Natural killer cell (primary cell): ENCODE results near the gene PRRT2. TPM values are rescaled to one million over a fixed set of nuclear protein-coding genes. Genes with fewer than 3 reads are reported as not detected.
"Not testable (repeated sequence)": the region's sequence is repeated elsewhere in the genome, so short reads cannot be mapped to it uniquely, and the experiment has no call there.

Experiments
- ATAC-seq, 3 donors: fragments of 150-1000 bp in 2 of 3; fragments of 200-7000 bp in 1 of 3; cut with Tn5 transposase; 1 replicate in 1 of 3; 2 replicates in 2 of 3; pipeline ENCODE4 v1.10.0; 2021; ENCODE audit warnings: mild to moderate bottlenecking in 2 of 3, moderate library complexity in 2 of 3
- DNase-seq, 2 donors: peaks; one replicate each; pipeline versions ENCODE4 v3.0.0 to v3.0.0-alpha.2; 2013 to 2021; ENCODE audit warnings: mixed read lengths in 1 of 2
- H3K27ac ChIP-seq: one replicate; pipeline ENCODE4 v1.5.1; 2013; ENCODE audit warnings: mild to moderate bottlenecking, low read length
- H3K27me3 ChIP-seq: one replicate; pipeline ENCODE4 v1.6.1; 2013; ENCODE audit warnings: low read length; ENCODE audit not compliant: control insufficient read depth, insufficient read depth
- H3K36me3 ChIP-seq: one replicate; pipeline ENCODE4 v1.6.1; 2013; ENCODE audit warnings: low read length; ENCODE audit not compliant: control insufficient read depth, insufficient read depth
- H3K4me1 ChIP-seq: one replicate; pipeline ENCODE4 v1.6.1; 2013; ENCODE audit warnings: low read length; ENCODE audit not compliant: control insufficient read depth, insufficient read depth
- H3K4me3 ChIP-seq: one replicate; pipeline ENCODE4 v1.5.1; 2013; ENCODE audit warnings: low read length
- H3K9me3 ChIP-seq: one replicate; pipeline ENCODE4 v1.6.1; 2013; ENCODE audit warnings: low read length; ENCODE audit not compliant: control insufficient read depth, insufficient read depth
- H3K27ac Mint-ChIP-seq, 2 donors: one replicate each; pipeline ENCODE4 v1.8.0; 2022; ENCODE audit warnings: mild to moderate bottlenecking in 2 of 2, mixed read lengths in 2 of 2, moderate library complexity in 1 of 2
- H3K27me3 Mint-ChIP-seq, 2 donors: one replicate each; pipeline ENCODE4 v1.8.0; 2022; ENCODE audit warnings: low read depth in 2 of 2, mixed read lengths in 2 of 2
- H3K36me3 Mint-ChIP-seq: one replicate; pipeline ENCODE4 v1.8.0; 2022; ENCODE audit warnings: mixed read lengths
- H3K4me1 Mint-ChIP-seq, 2 donors: one replicate each; pipeline ENCODE4 v1.8.0; 2022; ENCODE audit warnings: mixed read lengths in 2 of 2
- H3K4me3 Mint-ChIP-seq: one replicate; pipeline ENCODE4 v1.8.0; 2022; ENCODE audit warnings: mild to moderate bottlenecking, moderate library complexity, mixed read lengths
- H3K9me3 Mint-ChIP-seq, 2 donors: one replicate each; pipeline ENCODE4 v1.8.0; 2022; ENCODE audit warnings: mixed read lengths in 2 of 2
- WGBS: methylation state at CpG from one replicate; pipeline ENCODE4 v1.1.7; 2013; ENCODE audit warnings: missing lambda C conversion rate; ENCODE audit not compliant: insufficient coverage; 5-methylcytosine and 5-hydroxymethylcytosine counted together
- intact Hi-C: fragments of 100-400 bp; cut with micrococcal nuclease; formaldehyde crosslinking; loops from one replicate; pipeline ENCODE4 v1.14.2; 2022
- total RNA-seq, 4 donors: library from RNA; stranded (reverse); fragments of 120-200 nt in 1 of 4; gene quantifications; one replicate each; pipeline versions ENCODE4 v1.2.3 to v1.2.4, GENCODE V29; 2013 to 2022
- TF ChIP-seq, protein P1 (sequence below): fragments of 200-600 bp; IDR thresholded peaks from one replicate; pipeline ENCODE4 v1.8.0; 2022; ENCODE audit warnings: antibody characterized with exemption

PRRT2 gene
- total RNA-seq, 3 donors from 2014 or later (not counting 1 experiment from before 2014, with no cell fraction given), result 0.70 to 1.4 (median 0.91) TPM

- H3K9me3 ChIP-seq, result no peaks in the 10 kb centered on the region
- H3K27ac Mint-ChIP-seq, result no peak overlapping the region
- intact Hi-C loops, result no loop called here
Measured at GRCh38 chr16:29826342-29826695, 14.3 kb downstream of the PRRT2 start.

DNA sequence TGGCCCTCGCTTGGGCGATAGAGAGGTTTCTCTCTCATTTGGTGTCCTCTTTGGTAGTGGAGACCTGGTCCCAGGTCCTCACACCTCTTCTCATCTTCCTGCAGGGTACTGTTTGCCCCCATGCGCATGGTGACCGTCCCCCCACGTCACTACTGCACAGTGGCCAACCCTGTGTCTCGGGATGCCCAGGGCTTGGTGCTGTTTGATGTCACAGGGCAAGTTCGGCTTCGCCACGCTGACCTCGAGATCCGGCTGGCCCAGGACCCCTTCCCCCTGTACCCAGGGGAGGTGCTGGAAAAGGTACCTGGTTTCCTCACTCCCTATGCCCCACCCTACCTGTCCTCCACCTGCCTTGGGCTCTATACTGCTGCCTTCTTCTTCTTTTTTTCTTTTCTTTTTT, 18.8 kb downstream of the PRRT2 start:
- TF ChIP-seq, protein P1, sequence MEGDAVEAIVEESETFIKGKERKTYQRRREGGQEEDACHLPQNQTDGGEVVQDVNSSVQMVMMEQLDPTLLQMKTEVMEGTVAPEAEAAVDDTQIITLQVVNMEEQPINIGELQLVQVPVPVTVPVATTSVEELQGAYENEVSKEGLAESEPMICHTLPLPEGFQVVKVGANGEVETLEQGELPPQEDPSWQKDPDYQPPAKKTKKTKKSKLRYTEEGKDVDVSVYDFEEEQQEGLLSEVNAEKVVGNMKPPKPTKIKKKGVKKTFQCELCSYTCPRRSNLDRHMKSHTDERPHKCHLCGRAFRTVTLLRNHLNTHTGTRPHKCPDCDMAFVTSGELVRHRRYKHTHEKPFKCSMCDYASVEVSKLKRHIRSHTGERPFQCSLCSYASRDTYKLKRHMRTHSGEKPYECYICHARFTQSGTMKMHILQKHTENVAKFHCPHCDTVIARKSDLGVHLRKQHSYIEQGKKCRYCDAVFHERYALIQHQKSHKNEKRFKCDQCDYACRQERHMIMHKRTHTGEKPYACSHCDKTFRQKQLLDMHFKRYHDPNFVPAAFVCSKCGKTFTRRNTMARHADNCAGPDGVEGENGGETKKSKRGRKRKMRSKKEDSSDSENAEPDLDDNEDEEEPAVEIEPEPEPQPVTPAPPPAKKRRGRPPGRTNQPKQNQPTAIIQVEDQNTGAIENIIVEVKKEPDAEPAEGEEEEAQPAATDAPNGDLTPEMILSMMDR, result no peak
- Mint-ChIP-seq H3K27me3 (no peaks in the 10 kb centered on the region), H3K36me3 (no peaks in the 10 kb centered on the region), H3K27ac (no peak overlapping the region), H3K4me3 (no peak overlapping the region), H3K9me3 (no peaks in the 10 kb centered on the region), H3K4me1 (peaks cover 6 to 18% of the 10 kb centered on the region in 2 donors)
- DNase-seq (no peak), ATAC-seq (no peak)
- 96% methylated on average over 11 of the region's 11 CpGs for WGBS
- H3K36me3 ChIP-seq, result peaks cover 40% of the 10 kb centered on the region
- no peak overlapping the region for H3K27ac ChIP-seq
- H3K4me1 ChIP-seq, result peaks cover 17% of the 10 kb centered on the region
- H3K4me3 ChIP-seq, result no peak overlapping the region
- no peaks in the 10 kb centered on the region for H3K9me3 ChIP-seq
- H3K27me3 ChIP-seq, result no peaks in the 10 kb centered on the region
- intact Hi-C loops, result no loop called here

More at GRCh38 chr16:29826342-29826695, 14.3 kb downstream of the PRRT2 start:
- Histone ChIP-seq H3K4me3 (no peak overlapping the region), H3K27me3 (no peaks in the 10 kb centered on the region), H3K36me3 (peaks cover 9% of the 10 kb centered on the region), H3K4me1 (peaks cover 57% of the 10 kb centered on the region), H3K27ac (no peak overlapping the region)
- H3K9me3 Mint-ChIP-seq, result no peaks in the 10 kb centered on the region
- ATAC-seq (no peak), DNase-seq (no peak)
- no peaks in the 10 kb centered on the region for H3K27me3 Mint-ChIP-seq
- H3K36me3 Mint-ChIP-seq, result no peaks in the 10 kb centered on the region
- H3K4me1 Mint-ChIP-seq, result peaks cover 23 to 44% of the 10 kb centered on the region in 2 donors
- TF ChIP-seq, protein P1, result no peak
- WGBS, result 96% methylated on average over 7 of the region's 8 CpGs
- H3K4me3 Mint-ChIP-seq, result no peak overlapping the region

- H3K4me1 ChIP-seq, result peaks cover 11% of the 10 kb centered on the region
- DNase-seq (no peak), ATAC-seq (no peak)
- Mint-ChIP-seq H3K36me3 (no peaks in the 10 kb centered on the region), H3K9me3 (no peaks in the 10 kb centered on the region), H3K27me3 (no peaks in the 10 kb centered on the region), H3K4me3 (no peak overlapping the region), H3K27ac (no peak overlapping the region), H3K4me1 (peaks cover 6 to 17% of the 10 kb centered on the region in 2 donors)
- TF ChIP-seq, protein P1, result no peak
- H3K27me3 ChIP-seq, result no peaks in the 10 kb centered on the region
- H3K9me3 ChIP-seq, result no peaks in the 10 kb centered on the region
- no peak overlapping the region for H3K4me3 ChIP-seq
- intact Hi-C loops, result no loop called here
- WGBS, result 100% methylated on average over 2 of the region's 2 CpGs
- peaks cover 40% of the 10 kb centered on the region for H3K36me3 ChIP-seq
- H3K27ac ChIP-seq, result no peak overlapping the region
Measured at GRCh38 chr16:29831490-29831889, 19.5 kb downstream of the PRRT2 start.

DNA sequence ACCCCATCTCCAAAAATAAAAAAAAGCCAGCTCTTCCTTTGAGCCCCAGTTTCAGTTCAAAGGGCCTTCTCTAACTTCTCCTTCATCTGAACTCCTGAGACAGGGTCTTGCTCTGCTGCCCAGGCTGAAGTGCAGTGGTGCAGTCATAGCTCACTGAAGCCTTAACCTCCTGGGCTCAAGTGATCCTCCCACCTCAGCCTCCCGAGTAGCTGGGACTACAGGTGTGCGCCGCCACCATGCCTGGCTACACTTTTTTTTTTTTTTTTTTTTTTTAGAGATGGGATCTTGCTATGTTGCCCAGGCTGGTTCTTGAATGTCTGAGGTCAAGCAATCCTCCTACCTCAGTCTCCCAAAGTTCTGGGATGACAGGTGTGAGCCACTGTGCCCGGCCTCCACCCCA, 21.2 kb downstream of the PRRT2 start:
- WGBS, result 100% methylated on average over 4 of the region's 4 CpGs
- H3K36me3 Mint-ChIP-seq, H3K27ac Mint-ChIP-seq: not testable (repeated sequence)

More for the DNA sequence above, 21.2 kb downstream of the PRRT2 start:
- H3K27me3 Mint-ChIP-seq, H3K9me3 Mint-ChIP-seq, DNase-seq, H3K4me1 ChIP-seq, H3K27me3 ChIP-seq, ATAC-seq, H3K4me3 ChIP-seq, intact Hi-C loops, H3K27ac ChIP-seq, H3K9me3 ChIP-seq, H3K4me3 Mint-ChIP-seq: not testable (repeated sequence)
- peaks cover 48% of the 10 kb centered on the region for H3K36me3 ChIP-seq
- peaks cover 0 to 10% of the 10 kb centered on the region in 2 donors for H3K4me1 Mint-ChIP-seq
